ENCODE results near the gene FBXW7. TPM values are rescaled to one million over a fixed set of nuclear protein-coding genes. Genes with fewer than 3 reads are reported as not detected.

Gene FBXW7
- total and polyA plus RNA-seq, 2 of the 8 experiments (the other 6 are each of a cell fraction or from before 2014, with no cell fraction given): 6.0 to 26.7 TPM

DNA sequence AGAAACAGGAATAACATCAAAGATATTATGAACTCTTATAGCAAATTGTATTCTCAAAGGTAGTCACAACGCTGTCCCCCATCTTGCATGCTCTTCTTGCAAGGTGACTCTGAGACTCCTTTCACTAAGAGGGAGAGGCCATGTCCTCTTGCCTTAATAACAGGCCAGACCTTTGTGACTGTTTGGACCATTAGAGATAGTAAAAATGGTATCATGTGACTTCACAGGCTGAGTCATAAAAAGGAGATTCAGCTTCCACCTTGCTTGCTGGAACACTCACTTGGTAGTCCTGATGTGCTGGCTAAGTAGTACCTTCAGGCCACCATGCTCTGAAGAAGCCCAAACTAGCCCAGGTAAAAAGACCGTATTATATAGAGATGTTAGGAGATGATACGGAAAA lies 143.8 kb downstream of the FBXW7 start (continued):
- TF ChIP-seq, protein P1, sequence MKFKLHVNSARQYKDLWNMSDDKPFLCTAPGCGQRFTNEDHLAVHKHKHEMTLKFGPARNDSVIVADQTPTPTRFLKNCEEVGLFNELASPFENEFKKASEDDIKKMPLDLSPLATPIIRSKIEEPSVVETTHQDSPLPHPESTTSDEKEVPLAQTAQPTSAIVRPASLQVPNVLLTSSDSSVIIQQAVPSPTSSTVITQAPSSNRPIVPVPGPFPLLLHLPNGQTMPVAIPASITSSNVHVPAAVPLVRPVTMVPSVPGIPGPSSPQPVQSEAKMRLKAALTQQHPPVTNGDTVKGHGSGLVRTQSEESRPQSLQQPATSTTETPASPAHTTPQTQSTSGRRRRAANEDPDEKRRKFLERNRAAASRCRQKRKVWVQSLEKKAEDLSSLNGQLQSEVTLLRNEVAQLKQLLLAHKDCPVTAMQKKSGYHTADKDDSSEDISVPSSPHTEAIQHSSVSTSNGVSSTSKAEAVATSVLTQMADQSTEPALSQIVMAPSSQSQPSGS (IDR thresholded peaks at IDR 0.05; ENCODE audit: low read length): no peak
- TF ChIP-seq YY1 (IDR thresholded peaks at IDR 0.05; ENCODE audit: low read depth, low read length) (no peak), SP2 (IDR thresholded peaks at IDR 0.05; ENCODE audit: low read length) (no peak)
- TF ChIP-seq, protein P2, sequence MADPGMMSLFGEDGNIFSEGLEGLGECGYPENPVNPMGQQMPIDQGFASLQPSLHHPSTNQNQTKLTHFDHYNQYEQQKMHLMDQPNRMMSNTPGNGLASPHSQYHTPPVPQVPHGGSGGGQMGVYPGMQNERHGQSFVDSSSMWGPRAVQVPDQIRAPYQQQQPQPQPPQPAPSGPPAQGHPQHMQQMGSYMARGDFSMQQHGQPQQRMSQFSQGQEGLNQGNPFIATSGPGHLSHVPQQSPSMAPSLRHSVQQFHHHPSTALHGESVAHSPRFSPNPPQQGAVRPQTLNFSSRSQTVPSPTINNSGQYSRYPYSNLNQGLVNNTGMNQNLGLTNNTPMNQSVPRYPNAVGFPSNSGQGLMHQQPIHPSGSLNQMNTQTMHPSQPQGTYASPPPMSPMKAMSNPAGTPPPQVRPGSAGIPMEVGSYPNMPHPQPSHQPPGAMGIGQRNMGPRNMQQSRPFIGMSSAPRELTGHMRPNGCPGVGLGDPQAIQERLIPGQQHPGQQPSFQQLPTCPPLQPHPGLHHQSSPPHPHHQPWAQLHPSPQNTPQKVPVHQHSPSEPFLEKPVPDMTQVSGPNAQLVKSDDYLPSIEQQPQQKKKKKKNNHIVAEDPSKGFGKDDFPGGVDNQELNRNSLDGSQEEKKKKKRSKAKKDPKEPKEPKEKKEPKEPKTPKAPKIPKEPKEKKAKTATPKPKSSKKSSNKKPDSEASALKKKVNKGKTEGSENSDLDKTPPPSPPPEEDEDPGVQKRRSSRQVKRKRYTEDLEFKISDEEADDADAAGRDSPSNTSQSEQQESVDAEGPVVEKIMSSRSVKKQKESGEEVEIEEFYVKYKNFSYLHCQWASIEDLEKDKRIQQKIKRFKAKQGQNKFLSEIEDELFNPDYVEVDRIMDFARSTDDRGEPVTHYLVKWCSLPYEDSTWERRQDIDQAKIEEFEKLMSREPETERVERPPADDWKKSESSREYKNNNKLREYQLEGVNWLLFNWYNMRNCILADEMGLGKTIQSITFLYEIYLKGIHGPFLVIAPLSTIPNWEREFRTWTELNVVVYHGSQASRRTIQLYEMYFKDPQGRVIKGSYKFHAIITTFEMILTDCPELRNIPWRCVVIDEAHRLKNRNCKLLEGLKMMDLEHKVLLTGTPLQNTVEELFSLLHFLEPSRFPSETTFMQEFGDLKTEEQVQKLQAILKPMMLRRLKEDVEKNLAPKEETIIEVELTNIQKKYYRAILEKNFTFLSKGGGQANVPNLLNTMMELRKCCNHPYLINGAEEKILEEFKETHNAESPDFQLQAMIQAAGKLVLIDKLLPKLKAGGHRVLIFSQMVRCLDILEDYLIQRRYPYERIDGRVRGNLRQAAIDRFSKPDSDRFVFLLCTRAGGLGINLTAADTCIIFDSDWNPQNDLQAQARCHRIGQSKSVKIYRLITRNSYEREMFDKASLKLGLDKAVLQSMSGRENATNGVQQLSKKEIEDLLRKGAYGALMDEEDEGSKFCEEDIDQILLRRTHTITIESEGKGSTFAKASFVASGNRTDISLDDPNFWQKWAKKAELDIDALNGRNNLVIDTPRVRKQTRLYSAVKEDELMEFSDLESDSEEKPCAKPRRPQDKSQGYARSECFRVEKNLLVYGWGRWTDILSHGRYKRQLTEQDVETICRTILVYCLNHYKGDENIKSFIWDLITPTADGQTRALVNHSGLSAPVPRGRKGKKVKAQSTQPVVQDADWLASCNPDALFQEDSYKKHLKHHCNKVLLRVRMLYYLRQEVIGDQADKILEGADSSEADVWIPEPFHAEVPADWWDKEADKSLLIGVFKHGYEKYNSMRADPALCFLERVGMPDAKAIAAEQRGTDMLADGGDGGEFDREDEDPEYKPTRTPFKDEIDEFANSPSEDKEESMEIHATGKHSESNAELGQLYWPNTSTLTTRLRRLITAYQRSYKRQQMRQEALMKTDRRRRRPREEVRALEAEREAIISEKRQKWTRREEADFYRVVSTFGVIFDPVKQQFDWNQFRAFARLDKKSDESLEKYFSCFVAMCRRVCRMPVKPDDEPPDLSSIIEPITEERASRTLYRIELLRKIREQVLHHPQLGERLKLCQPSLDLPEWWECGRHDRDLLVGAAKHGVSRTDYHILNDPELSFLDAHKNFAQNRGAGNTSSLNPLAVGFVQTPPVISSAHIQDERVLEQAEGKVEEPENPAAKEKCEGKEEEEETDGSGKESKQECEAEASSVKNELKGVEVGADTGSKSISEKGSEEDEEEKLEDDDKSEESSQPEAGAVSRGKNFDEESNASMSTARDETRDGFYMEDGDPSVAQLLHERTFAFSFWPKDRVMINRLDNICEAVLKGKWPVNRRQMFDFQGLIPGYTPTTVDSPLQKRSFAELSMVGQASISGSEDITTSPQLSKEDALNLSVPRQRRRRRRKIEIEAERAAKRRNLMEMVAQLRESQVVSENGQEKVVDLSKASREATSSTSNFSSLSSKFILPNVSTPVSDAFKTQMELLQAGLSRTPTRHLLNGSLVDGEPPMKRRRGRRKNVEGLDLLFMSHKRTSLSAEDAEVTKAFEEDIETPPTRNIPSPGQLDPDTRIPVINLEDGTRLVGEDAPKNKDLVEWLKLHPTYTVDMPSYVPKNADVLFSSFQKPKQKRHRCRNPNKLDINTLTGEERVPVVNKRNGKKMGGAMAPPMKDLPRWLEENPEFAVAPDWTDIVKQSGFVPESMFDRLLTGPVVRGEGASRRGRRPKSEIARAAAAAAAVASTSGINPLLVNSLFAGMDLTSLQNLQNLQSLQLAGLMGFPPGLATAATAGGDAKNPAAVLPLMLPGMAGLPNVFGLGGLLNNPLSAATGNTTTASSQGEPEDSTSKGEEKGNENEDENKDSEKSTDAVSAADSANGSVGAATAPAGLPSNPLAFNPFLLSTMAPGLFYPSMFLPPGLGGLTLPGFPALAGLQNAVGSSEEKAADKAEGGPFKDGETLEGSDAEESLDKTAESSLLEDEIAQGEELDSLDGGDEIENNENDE (IDR thresholded peaks at IDR 0.05; ENCODE audit: insufficient replicate concordance, low read length): no peak
